DOHH2 (cell line): ENCODE data around the gene SMAD7.

ENCODE experiments used
- EZH2phosphoT487 ChIP-seq: fragments of 200-600 bp; sonication (generic); IDR thresholded peaks from 2 replicates; pipeline ENCODE4 v1.6.1; 2017; ENCODE audit warnings: borderline replicate concordance, mild to moderate bottlenecking, antibody characterized with exemption, low read length, moderate library complexity, mixed read lengths
- TF ChIP-seq, protein P1 (sequence below): fragments of 200-600 bp; sonication (generic); IDR thresholded peaks from one replicate; pipeline ENCODE4 v1.5.1; 2014; ENCODE audit warnings: antibody characterized with exemption, mild to moderate bottlenecking, low read depth, low read length; ENCODE audit not compliant: poor library complexity, severe bottlenecking

DNA sequence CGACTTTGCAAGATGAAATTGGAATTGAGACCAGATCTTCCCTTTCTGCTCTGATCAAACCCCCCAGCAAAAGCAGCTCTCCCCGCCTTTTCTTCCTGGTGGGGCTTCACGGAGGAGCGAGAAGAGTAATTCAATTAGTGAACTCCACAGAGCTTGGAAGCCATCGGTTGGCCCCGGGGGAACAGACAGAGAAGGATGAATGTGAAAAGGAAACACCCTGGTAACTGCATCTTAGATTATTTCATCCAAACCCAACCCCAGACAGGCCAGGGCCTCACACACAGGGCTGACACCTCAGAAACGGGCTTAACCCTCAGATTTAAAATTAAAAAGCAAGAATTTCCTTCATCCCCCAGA, 18.3 kb downstream of the SMAD7 start:
- TF ChIP-seq, protein P1, sequence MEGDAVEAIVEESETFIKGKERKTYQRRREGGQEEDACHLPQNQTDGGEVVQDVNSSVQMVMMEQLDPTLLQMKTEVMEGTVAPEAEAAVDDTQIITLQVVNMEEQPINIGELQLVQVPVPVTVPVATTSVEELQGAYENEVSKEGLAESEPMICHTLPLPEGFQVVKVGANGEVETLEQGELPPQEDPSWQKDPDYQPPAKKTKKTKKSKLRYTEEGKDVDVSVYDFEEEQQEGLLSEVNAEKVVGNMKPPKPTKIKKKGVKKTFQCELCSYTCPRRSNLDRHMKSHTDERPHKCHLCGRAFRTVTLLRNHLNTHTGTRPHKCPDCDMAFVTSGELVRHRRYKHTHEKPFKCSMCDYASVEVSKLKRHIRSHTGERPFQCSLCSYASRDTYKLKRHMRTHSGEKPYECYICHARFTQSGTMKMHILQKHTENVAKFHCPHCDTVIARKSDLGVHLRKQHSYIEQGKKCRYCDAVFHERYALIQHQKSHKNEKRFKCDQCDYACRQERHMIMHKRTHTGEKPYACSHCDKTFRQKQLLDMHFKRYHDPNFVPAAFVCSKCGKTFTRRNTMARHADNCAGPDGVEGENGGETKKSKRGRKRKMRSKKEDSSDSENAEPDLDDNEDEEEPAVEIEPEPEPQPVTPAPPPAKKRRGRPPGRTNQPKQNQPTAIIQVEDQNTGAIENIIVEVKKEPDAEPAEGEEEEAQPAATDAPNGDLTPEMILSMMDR, result no peak
- no peak for TF ChIP-seq EZH2phosphoT487
